HG03039 (cell line): ENCODE data around the gene TMEM132E.

Experiments
- ATAC-seq: cut with Tn5 transposase; IDR thresholded peaks from one replicate; pipeline ENCODE4 v1.9.1; 2021; ENCODE audit warnings: mild to moderate bottlenecking, moderate library complexity; ENCODE audit not compliant: unreplicated experiment

The TMEM132E gene

DNA sequence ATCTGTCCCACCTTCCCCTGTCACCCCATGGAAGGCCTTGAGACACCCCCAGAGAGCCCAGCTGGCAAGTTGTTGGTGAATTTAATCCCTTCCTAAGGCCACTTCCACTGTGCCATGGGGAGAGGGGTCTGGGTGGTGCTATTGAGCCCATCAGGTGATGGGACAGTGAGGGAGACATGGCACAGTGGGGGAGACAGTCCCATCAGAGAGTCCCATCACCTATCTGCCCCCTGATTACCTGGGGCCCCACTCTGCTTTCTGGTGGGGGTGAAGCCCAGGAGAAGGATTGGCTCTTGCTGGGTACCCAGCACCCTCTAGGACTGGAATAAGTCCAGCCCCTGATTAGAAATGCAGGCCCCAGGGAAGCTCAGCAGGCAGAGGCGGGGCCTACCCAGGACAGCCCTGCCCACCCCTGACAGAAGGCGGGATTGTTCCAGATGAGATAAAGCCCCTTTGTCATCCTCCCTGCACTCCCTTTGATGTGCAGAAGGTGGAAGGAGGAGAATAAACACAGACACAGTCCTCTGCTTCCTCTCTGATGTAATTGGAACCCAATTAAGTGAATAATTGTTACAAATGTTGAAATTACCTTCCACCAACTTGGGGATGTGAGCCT, 18.9 kb downstream of the TMEM132E start:
- ATAC-seq, result no peak

DNA sequence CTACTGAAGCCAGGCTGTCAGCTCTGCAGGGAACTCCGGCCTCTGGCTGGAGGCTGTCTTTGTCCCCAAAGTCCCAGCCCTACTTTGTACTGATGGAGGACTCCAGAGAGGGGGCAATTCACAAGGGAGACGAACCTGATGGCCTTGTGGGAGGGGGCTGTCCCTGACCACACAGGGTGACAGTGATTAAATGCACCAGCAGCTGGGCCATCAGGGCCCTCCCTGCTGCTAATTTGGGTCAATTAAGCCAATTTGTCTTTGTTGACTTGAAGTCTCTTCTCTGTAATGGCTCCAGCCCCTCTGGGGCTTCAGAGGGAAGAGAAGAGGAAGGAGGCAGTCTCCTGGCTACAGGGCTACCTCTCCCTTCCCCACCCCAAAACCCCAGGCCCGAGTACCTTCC, 22.0 kb downstream of the TMEM132E start:
- ATAC-seq, result no peak

DNA sequence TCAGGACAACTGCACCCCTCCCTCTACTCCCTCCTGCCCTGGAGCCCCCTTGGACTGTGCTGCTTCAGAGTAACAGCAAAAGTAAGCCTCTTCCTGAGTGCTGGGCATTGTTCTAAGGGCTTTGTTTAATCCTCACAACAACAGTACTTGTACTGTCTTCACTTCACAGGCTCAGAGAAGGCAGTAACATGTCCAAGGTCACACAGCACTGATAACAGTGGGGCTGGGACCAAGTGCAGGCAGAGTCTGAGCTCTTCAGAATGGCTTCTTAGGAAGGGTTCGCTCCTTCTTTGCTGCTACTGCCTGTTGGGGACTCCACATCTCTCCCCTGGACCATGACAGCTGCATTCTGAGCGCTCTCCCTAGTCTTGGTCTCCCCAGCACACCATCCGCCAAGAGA, 24.6 kb downstream of the TMEM132E start:
- ATAC-seq, result no peak

DNA sequence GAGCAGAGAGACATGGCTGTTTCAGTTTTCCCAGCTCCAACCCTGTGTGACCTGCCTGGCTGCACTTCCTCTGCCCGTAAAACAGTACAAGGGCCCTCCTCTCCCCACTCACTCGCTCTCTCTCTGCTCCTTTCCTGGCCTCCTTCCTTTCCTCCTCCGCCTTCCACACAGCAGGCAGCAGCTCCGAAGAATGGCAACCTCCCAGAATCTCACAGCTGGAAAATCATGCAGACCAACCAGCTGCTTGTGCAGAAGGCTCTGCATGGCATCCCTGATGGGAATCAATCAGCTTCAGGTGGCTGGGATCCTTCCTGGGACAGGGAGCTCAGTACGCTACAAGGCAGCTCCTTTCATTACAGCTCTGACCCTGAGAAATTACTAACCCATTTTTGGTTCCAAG, 27.4 kb downstream of the TMEM132E start:
- no peak for ATAC-seq

DNA sequence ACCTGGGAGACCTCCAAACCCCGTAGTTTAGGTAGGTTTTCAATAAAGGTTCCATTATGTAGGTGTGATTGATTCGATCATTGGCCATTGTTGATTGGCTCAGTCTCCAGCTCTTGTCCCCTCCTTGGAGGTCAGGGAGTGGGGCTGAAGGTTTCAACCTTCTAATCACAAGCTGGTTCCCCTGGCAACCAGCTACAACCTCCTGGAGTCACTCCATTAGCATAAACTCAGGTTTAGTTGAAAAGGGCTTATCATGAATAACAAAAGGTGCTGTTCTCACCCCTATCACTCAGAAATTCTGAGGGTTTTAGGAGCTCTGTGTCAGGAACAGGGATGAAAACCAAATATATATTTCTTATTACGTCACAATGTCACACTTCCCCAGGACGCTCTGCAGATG, 28.5 kb downstream of the TMEM132E start:
- no peak for ATAC-seq

DNA sequence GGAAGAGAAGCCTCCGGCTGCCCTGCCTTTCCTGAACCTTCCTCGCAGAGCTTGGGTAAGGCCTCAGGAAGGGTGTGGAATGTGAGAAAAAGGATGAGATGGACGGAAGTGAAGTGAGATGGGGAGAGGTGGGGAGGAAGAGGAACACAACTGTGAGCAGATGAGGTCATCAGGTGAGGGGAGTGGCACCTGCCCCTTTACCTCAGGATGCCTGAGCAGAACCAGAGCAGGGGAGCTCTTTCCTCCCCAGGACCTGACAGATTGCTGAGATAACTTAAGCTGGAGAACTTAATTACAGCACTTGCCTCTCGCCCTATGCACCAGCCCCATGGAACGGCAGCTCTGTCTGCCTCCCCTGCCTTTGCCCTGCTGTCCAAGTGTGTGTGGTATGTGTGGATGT, 29.8 kb downstream of the TMEM132E start:
- ATAC-seq, result no peak

DNA sequence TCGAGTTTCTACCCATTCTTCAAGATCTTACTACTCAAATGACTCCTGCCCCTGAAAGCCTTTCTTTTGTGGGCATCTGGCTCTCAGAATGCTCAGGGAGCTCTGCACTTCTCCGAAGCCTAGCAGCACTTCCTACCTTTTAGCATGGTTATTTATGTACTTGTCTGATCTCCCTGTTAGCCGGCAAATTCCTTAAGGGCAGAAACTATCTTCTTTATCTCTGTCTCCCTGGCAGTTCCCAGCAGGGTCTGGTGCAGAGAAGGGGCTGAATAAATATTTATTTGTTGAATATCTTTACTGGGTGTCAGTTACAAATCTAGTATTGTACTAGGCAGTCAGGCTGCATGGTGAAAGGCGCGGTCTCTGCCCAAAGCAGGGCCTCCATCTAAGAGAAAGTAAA, 30.7 kb downstream of the TMEM132E start:
- no peak for ATAC-seq

DNA sequence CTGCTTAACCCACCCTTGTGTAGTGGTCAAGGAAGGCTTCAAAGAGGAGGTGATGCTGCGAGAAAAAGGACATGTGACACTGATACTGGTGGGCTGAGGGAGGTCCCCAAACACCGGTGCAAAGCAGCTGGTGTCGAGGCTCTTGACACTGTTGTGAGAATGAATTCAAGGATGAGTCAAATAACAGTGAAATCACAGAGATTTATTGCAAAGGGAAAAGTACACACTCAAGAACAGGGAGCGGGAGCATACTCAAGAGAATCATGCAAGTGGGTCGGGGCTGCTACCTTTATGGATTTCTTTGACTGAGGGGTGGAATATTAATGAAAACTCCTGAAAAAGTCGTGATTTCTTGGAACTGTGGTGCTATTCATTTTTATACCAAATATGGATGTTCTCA, 31.1 kb downstream of the TMEM132E start:
- ATAC-seq, result no peak

DNA sequence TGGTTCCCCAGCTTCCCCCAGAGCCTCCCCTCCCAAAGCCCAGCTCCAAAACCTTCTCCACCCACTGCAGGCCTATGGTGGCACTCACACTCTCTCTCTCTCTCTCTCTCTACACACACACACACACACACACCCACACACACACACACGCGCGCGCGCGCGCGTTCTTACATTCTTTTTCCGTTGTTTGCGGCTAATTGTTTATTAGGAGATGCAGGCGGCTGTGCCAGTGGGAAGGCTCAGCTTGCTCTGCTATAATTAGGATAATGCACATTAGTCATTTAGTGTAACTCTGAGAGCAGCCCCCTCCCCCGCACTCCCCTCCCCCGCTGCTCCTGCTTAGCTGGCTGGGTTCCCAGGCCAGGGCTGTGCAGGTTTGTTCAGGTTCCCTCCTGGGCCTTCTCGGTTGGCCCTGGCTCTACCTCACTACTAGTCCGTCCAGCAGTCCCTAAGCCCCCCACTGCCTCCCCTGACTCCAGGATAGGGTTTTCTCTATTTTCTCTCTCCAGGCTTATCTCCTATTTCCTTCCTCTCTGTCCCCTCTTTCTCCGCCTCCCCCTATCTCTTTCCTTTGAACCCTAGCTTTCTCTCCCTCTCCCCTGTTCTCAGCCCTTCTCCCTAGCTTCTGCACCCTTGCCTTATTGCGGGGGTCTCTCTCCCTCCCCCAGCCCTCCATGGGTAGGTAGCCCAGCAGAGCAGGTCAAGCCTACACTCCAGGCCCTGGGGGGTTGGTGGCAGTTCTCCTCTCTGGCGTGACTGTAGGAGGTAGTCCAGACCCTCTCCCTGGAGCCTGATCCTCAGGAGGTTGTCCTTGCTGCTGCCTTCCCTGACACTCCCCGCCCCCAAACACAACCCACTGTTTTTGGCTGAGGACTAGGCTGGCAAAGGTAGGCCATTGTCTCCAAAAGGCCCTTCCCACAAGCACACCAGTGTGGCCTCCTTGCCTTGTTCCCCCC, 34.0 kb downstream of the TMEM132E start:
- no peak for ATAC-seq

DNA sequence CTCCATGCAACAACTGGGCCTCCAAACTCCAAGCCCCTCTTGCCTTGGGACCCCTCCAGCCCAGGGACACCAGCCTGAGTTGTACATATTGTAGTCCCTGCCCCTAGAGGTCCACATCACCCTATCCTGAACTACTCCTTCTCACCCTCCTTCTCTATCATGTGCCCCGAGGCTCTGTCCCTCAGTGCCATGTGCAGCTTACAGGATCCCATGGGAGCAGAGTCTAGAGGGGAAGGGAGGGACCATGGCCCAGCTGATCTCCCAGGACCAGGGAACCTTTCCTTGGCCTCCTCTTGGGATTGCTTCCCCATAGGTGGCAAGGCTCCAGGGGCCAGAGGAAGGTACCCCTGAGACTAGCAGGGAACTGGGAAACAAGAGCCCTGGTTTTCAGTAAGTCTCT, 35.3 kb downstream of the TMEM132E start:
- ATAC-seq, result no peak

DNA sequence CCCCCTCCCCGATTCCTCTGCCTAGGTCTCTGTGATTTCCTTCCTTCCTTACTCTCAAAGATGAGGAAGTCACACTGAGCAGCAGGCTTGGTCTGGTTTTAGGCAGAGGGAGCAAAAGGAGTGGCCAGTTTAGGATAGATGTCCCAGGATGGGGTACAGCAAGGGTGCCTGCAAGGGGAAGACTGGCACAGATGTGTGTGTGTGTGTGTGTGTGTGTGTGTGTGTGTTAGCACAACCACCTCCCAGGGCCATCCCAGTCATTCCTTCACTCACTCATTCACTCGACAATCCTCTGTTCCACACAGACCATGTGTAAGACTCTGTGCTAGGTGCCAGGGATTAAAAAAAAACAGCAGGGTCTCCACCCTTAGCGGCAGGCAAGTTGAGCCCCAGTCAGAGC, 35.9 kb downstream of the TMEM132E start:
- no peak for ATAC-seq

DNA sequence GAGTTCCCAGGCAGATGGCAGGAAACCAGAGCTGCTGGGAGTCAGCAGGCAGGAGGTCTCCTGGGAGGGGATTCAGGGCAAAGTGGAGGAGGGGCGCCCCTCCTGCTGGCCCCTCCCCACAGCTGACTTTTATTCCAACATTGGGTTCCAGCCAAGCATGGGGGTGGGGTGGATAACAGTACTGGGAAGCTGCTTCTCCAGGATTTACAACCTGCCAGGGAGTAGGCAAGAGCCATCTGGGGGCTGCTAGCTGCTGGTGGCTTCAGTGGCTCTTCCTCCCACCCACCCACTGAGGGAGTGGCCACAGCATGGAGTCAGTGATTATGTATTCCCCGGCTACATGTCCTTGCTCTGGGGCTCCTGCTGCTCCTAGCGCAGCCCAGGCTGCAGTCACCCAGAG, 36.8 kb downstream of the TMEM132E start:
- ATAC-seq, result no peak

DNA sequence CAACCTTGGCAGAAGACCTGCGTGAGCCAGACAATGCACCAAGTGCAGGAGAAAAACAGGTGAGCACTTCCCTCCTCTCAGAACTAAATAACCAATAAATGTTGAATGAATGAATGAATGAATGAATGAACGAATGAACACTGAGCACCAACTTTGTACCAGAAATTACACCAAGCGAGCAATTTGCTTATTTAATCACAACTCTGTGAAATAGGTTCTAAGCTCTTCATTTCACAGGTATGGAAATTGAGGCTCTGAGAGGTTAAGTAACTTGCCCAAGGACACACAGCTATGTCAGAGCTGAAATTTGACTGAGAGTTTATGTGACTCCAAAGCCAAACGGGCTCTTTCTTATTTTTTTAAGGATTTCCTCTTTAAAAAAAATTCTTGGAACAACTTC, 38.0 kb downstream of the TMEM132E start:
- no peak for ATAC-seq

DNA sequence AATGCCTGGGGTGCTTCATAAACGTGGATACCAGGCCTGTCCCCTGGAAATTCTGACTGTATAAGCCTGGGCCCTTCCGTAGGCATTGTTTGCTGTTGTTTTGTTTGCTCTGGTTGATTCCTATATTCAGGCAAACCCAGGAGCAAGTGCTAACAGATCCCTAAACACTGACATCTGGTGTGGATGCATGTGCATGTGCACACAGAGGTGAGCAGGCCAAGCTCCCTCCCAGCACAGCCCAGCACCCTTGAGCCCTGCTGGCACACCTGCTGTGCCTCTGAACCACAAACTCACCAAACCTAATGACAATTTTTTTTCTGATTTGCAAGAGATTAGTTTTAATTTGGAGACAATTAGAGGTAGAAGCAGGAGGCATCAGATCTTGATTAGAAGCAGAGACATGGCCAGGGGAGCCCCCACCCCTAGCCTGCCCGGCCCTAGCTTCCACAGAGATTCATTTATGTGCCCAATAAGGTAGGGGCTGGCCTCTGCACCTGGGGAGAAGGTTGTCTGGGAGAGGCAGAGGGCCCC, 40.4 kb downstream of the TMEM132E start:
- ATAC-seq, result no peak

DNA sequence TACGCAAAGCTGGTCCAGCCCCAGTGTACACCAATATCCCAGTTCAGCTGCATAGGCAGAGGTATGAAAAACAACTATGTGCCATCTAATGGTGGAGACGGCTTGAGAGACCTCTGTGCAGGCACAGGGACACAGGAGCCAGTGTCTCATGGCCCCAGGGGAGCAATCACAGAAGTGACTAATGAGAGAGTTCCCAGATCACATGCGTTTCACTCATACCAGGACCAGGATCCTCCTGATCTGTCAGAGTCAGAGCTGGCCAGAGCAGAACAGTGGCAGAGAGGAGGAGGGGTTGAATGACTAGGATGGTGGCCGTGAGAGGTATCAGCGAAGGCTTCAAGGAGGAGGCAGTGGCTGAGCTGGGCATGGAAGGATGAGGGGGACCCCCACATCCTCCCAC, 41.1 kb downstream of the TMEM132E start:
- ATAC-seq, result no peak

DNA sequence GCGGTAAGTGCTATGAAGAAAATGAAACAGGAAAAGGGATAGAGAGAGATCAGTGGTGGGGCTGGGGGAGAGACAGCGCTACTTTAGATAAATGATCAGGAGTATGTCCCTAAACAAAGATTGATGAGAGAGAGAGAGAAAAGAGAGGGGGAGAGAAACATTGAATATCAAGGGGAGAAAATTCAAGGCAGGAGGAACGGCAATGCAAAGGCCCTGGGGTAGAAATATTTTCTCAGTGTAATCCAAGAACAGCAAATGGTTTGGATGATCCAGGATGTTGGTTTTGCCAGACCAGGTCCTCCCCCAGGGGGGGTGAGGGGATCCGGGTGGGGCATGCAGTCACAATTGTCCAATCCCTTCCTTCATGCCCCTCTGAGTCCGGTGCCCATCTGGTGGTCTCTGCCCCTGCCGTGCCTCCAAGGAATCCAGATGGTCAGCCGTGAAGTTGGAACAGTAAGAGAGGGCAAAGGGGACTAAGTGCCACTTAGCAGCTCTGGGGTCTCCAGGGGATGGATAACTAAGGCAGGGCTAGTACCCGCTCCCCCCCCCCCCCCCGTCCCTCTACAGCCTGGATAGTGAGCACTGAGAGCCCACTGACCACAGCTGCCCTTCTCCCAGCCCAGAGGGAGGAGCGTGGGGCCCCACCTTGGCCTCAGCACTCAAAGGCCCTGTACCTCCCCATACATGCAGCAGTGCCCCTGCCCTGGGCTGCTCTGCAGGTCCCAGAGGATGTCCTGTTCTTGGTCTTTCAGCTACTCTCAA, 43.7 kb downstream of the TMEM132E start:
- ATAC-seq, result no peak

DNA sequence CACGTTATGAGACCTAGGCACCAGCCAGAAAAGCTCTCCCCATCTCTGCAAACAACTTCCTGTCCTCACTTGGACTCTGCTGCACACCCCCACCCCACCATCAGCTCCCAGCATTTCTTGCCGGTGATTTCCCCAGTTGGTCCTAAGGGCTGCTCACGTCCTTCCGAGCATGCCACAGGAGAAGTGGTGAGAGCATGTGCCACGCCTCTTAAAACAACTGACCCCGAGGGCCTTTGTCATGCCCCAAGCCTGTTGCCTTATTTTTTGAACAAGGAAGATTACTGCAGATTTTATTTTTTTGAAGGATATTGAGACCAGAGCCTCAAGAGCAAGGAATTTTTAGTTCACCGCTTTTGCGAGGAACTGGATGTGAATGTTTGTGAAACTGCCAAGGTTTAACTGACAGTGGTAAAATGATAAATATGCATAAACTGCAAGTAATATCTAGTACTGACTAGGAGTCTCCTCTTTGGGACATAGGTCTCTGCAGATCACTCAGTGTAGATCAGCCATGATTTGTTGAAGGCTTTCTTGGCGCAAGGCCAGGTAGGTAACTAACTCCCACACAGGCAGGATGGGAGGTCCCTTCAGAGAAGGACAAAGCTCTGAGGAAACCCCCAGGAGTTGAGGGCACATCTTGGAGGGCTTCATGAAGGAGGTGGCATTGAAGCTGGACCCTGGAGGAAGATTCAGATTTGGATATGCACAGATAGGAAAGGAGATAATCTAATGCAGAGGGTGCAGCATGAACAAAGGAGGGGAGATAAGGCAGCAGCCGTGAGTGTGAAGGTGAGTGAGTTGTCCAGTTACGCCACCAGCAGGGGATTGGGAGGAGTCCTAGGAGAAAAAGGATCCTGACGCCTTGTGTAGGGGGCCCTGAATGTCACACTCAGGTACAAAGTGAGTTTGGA, 44.7 kb downstream of the TMEM132E start:
- ATAC-seq, result no peak

DNA sequence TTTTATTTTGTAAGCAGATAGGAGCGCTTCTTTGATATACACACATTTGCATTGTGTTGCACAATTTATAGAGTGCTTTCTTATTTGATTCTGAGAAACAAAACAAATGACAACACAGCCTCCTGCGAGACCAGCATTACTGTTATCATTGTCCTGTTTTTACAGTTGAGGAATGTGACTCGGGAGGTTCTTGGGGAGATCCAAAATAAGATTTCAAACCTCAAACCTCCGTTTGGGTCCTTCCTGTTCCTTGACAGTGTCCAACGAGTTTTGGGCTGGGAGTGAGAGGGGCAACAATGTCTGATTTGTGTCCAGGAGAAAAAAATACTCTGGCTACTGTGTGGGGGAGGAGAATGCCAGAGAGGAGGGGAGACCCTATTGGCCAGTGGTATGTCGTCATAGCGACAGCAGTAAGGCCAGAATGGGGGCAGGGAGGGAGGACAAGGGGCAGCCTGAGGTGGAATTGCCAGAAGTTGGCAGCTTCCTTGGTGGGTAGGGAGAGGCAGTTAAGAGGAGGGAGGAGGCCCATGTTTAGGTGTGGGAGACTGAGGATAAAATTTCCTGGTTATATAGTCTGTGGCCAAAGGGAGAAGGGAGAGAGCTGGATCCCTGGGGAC, 45.5 kb downstream of the TMEM132E start:
- no peak for ATAC-seq

DNA sequence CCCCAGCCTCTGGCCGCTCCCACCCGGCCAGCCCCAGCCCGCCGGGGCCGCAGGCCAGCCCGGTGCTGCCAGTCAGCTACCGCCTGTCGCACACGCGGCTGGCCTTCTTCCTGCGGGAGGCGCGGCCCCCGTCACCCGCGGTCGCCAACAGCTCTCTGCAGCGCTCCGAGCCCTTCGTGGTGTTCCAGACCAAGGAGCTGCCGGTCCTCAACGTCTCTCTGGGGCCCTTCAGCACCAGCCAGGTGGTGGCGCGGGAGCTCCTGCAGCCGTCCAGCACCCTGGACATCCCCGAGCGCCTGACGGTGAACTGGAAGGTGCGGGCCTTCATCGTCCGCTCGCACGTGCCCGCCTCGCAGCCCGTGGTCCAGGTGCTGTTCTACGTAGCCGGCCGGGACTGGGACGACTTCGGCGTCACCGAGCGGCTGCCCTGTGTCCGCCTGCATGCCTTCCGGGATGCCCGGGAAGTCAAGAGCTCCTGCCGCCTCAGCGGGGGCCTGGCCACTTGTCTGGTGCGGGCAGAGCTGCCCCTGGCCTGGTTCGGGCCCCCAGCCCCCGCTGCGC, 46.8 kb downstream of the TMEM132E start:
- no peak for ATAC-seq

DNA sequence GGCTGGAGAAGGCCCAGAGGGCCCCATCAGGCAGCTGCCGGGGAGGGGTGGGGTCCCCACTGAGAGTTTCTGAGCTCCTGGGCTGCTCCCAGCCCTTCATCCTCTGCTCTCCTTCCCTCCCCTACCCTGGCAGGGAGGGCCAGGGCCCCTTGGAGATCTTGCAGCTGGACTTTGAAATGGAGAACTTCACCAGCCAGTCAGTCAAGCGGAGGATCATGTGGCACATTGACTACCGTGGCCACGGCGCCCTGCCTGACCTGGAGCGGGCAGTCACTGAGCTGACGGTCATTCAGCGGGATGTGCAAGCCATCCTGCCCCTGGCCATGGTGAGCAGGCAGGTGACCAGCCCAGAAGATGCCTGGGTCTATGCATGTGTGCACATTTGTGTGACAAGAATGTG, 49.5 kb downstream of the TMEM132E start:
- ATAC-seq, result no peak
